ENCODE results near the gene PPM1N. TPM values are rescaled to one million over a fixed set of nuclear protein-coding genes. Genes with fewer than 3 reads are reported as not detected.

The PPM1N gene
- total RNA-seq, 1 experiment from 2014 or later, result 5.2 TPM

GRCh38 chr19:45451850-45452387, 46.3 kb upstream of the PPM1N start:
- Histone ChIP-seq H3K4me1 (ENCODE audit: control insufficient read depth in 1 of 2, insufficient read depth in 2 of 2, low read length in 2 of 2) (peaks cover 48 to 79% of the 10 kb centered on the region in 2 experiments), H3K9me2 (ENCODE audit: insufficient read depth) (no peaks in the 10 kb centered on the region), H4K20me1 (ENCODE audit: insufficient read depth) (no peaks in the 10 kb centered on the region), H3K4me3 (replicated peaks in 1 of 2; ENCODE audit: low read depth in 1 of 2, low read length in 2 of 2) (no peak overlapping the region), H3K9ac (ENCODE audit: low read length) (0 out of 2 replicates have a peak overlapping the region, but pooled peaks have one; percentile 42), H3K27ac (ENCODE audit: low read depth, low read length) (no peak overlapping the region), H3K9me3 (ENCODE audit: control insufficient read depth in 1 of 2, insufficient read depth in 1 of 2, low read depth in 1 of 2, low read length in 2 of 2) (peaks cover 0 to 4% of the 10 kb centered on the region in 2 experiments; a peak in 1 of 4 replicates), H2AFZ (ENCODE audit: low read depth, low read length, poor library complexity, severe bottlenecking) (no peak overlapping the region), H3K79me2 (ENCODE audit: insufficient read depth, low read length) (no peaks in the 10 kb centered on the region), H3K36me3 (ENCODE audit: control insufficient read depth in 1 of 2, insufficient read depth in 2 of 2, low read length in 2 of 2) (no peaks in the 10 kb centered on the region), H3K27me3 (ENCODE audit: insufficient read depth, low read length) (no peaks in the 10 kb centered on the region), H3K4me2 (ENCODE audit: low read length) (no peak overlapping the region)
- no TSS peak for BruUV-seq (replicated peaks)
- TF ChIP-seq POLR2A (IDR thresholded peaks at IDR 0.05; ENCODE audit: borderline replicate concordance, extremely low read depth, insufficient read depth, insufficient read length) (no peak), REST (IDR thresholded peaks at IDR 0.05; ENCODE audit: low read depth) (no peak), FOSL1 (IDR thresholded peaks at IDR 0.05; ENCODE audit: low read depth) (no peak), CEBPB (IDR thresholded peaks at IDR 0.05; ENCODE audit: low read depth) (no peak), CBX3 (IDR thresholded peaks at IDR 0.05; ENCODE audit: low read depth) (no peak), ZNF274 (IDR thresholded peaks at IDR 0.05; ENCODE audit: low read depth, low read length) (no peak), SRF (IDR thresholded peaks at IDR 0.05; ENCODE audit: low read depth) (no peak), POLR2AphosphoS5 (IDR thresholded peaks at IDR 0.05; ENCODE audit: low read depth, low read length) (no peak), TCF7L2 (IDR thresholded peaks at IDR 0.05; ENCODE audit: borderline replicate concordance, extremely low read depth, insufficient read depth, insufficient read length) (no peak), ELF1 (IDR thresholded peaks at IDR 0.05; ENCODE audit: borderline replicate concordance, low read depth) (no peak)
- DNase-seq (ENCODE audit: low read depth, low spot score), result no peak
- POLR2A ChIA-PET, result no interaction called here
- RAD21 ChIA-PET (ENCODE audit: low non-redundant PET in 1 of 2, low total read pairs in 2 of 2, uncharacterized antibody in 2 of 2, unreplicated experiment in 2 of 2), result no interaction called here
- CTCF ChIA-PET, result interaction anchor here (1.9 kb wide), 1 partner anchor 12 kb away, joined by 7 read pairs; no protein-coding TSS in a partner anchor
- ATAC-seq, result no peak
- intact Hi-C loops (cut with micrococcal nuclease), result no loop called here
